Thyroid gland (tissue), 4 donors: ENCODE data around the gene PALS1. TPM values are rescaled to one million over a fixed set of nuclear protein-coding genes. Genes with fewer than 3 reads are reported as not detected.

ENCODE experiments used
- DNase-seq, 2 donors: peaks; one replicate each; pipeline ENCODE4 v3.0.0-alpha.2; 2019
- H3K27ac ChIP-seq, 3 donors: fragments of 200-600 bp; sonication (generic); 1 replicate in 2 of 3; 2 replicates in 1 of 3; pipeline ENCODE4 v1.5.1; 2016 to 2019; ENCODE audit warnings: mild to moderate bottlenecking in 1 of 3, moderate library complexity in 1 of 3
- H3K27me3 ChIP-seq: fragments of 200-600 bp; sonication (generic); one replicate; pipeline ENCODE4 v1.5.1; 2019
- H3K36me3 ChIP-seq, 2 donors: fragments of 200-600 bp; sonication (generic); one replicate each; pipeline ENCODE4 v1.5.1; 2016 to 2019
- H3K4me1 ChIP-seq, 2 donors: fragments of 200-600 bp; sonication (generic); one replicate each; pipeline ENCODE4 v1.5.1; 2017 to 2019
- H3K4me3 ChIP-seq, 3 donors: fragments of 200-600 bp; sonication (generic); replicated peaks in 1 of 3; 1 replicate in 2 of 3; 2 replicates in 1 of 3; pipeline ENCODE4 v1.5.1; 2016; ENCODE audit warnings: mild to moderate bottlenecking in 1 of 3
- H3K9me3 ChIP-seq: fragments of 200-600 bp; sonication (generic); one replicate; pipeline ENCODE4 v1.5.1; 2017
- POLR2A ChIP-seq, 2 donors: fragments of 450-650 bp; IDR thresholded peaks; one replicate each; pipeline ENCODE4 v1.6.1; 2017; ENCODE audit warnings: antibody characterized with exemption in 2 of 2, mild to moderate bottlenecking in 2 of 2, moderate library complexity in 1 of 2
- WGBS, 2 donors: methylation state at CpG; one replicate each; pipeline ENCODE4 v1.1.5; 2017; 5-methylcytosine and 5-hydroxymethylcytosine counted together
- intact Hi-C: fragments of 100-400 bp; cut with DNase I; formaldehyde crosslinking; loops from one replicate; pipeline ENCODE4 v1.15.1; 2023
- total RNA-seq, 4 donors: library from RNA; depleted of rRNA; stranded (reverse); fragments of >200 nt; gene quantifications; one replicate each; pipeline ENCODE4 v1.2.3, GENCODE V29; 2016
- TF ChIP-seq, protein P1 (sequence below), 6 experiments: fragments of 200-600 bp in 3 of 6; fragments of 450-650 bp in 3 of 6; sonication (generic) in 3 of 6; IDR thresholded peaks; one replicate each; pipeline ENCODE4 v1.5.1; 2016 to 2019; ENCODE audit warnings: antibody characterized with exemption in 6 of 6, mild to moderate bottlenecking in 2 of 6, inconsistent platforms in 1 of 6, moderate library complexity in 1 of 6

Gene PALS1
- total RNA-seq, 4 donors from 2014 or later: 62.6 to 88.4 (median 77.5) TPM

DNA sequence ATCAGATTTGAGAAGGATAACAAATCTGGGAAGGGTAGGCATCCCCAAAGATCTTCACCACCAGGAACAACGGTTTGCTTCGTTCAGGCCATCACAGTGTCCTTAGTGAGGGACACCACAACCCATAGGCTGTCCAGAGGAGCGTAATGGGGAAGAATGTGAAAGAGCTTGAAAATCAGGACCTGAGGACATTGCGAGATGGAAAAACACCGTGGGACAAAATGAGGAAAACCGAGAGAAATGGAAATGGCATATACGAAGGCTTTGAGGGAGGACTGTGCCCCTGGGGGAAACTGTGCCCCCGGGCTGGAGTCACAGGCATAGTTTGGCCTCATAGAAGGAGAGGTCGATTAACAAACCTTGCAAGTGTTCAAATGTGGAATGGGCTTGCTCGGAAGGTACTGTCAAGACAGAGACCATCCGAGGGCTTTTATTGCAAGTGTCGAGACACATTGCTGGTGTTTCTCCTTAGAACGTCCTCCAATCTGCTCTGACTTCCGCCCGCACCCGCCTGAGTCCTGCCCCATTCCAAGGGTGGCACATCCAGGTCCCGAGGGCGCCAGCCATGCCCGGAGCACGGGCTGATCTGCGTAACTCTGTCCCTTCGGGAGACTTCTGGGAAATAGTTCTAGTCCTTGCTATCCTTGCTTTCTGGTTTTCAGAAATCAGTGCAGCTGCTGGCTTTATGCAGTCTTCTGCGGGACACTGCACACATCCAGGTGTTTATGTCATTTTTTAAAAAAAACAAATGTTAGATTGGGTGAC, 885 bp upstream of the PALS1 start:
- Histone ChIP-seq H3K27ac (peak overlapping the region; percentile 86 to 99 (median 93)), H3K36me3 (no peaks in the 10 kb centered on the region), H3K4me1 (peaks cover 5 to 19% of the 10 kb centered on the region in 2 donors), H3K27me3 (no peaks in the 10 kb centered on the region), H3K4me3 (peak overlapping the region in 2 of 3 donors; percentile 54 to 70), H3K9me3 (no peaks in the 10 kb centered on the region)
- TF ChIP-seq POLR2A (IDR thresholded peaks at IDR 0.05): peak in 1 of 2 donors; percentile 32
- TF ChIP-seq, protein P1, sequence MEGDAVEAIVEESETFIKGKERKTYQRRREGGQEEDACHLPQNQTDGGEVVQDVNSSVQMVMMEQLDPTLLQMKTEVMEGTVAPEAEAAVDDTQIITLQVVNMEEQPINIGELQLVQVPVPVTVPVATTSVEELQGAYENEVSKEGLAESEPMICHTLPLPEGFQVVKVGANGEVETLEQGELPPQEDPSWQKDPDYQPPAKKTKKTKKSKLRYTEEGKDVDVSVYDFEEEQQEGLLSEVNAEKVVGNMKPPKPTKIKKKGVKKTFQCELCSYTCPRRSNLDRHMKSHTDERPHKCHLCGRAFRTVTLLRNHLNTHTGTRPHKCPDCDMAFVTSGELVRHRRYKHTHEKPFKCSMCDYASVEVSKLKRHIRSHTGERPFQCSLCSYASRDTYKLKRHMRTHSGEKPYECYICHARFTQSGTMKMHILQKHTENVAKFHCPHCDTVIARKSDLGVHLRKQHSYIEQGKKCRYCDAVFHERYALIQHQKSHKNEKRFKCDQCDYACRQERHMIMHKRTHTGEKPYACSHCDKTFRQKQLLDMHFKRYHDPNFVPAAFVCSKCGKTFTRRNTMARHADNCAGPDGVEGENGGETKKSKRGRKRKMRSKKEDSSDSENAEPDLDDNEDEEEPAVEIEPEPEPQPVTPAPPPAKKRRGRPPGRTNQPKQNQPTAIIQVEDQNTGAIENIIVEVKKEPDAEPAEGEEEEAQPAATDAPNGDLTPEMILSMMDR (IDR thresholded peaks at IDR 0.05): no peak
- intact Hi-C loops: no loop called here
- peak; percentile 80 to 85 for DNase-seq
- 16% methylated on average over 23 of the region's 23 CpGs for WGBS, 2 donors

DNA sequence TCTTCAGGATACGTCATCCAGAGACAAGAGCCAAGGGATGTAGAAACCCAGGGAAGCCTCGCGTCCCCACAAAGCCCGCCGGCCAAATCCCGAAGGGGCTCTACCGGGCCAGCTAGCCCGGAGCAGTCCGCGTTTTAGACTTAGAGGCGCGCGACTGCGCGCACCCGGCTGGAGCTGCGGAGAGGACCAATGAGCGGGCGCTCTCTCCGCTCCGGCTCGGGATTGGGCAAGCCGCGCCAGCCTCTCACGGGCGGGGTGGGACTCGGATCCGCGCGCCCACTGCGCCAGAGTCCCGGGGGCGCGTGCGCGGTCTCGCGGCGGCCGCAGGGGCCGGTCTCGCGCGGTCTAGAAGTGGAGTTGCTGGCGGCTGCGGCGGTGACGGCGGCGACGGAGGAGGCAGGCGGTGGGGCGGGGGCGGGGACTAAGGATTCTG, 241 bp upstream of the PALS1 start:
- peak overlapping the region in 2 of 3 donors; percentile 54 to 70 for H3K4me3 ChIP-seq
- WGBS, 2 donors: 0% methylated on average over 3 to 10 of the region's 54 CpGs
- intact Hi-C loops: no loop called here
- no peaks in the 10 kb centered on the region for H3K36me3 ChIP-seq
- peaks cover 5 to 19% of the 10 kb centered on the region in 2 donors for H3K4me1 ChIP-seq
- peak overlapping the region; percentile 93 to 99 (median 99) for H3K27ac ChIP-seq
- no peaks in the 10 kb centered on the region for H3K27me3 ChIP-seq
- H3K9me3 ChIP-seq: no peaks in the 10 kb centered on the region
- TF ChIP-seq, protein P1 (IDR thresholded peaks at IDR 0.05): no peak
- peak; percentile 77 to 94 for TF ChIP-seq POLR2A (IDR thresholded peaks at IDR 0.05)
- DNase-seq: peak; percentile 98

DNA sequence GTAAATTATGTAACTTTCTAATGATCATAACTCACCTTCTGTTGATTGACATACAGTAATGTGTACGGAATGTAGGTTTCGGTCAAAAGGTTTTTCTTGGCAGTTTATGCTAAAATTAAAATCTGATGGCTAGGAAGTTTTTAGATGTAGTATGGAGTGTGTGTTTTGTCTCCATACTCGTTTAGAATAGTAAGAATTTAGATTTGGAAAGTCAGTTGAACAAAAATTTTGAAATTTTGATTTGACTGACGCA, 859 bp downstream of the PALS1 start:
- no peaks in the 10 kb centered on the region for H3K9me3 ChIP-seq
- WGBS, 2 donors: 7 to 8% methylated on average over 4 of the region's 4 CpGs
- H3K36me3 ChIP-seq: no peaks in the 10 kb centered on the region
- no peak for DNase-seq
- peak overlapping the region; percentile 85 to 99 (median 99) for H3K27ac ChIP-seq
- H3K27me3 ChIP-seq: no peaks in the 10 kb centered on the region
- peaks cover 5 to 19% of the 10 kb centered on the region in 2 donors for H3K4me1 ChIP-seq
- H3K4me3 ChIP-seq: peak overlapping the region in 2 of 3 donors; percentile 36 to 70
- TF ChIP-seq, protein P1 (IDR thresholded peaks at IDR 0.05): no peak
- no peak for TF ChIP-seq POLR2A (IDR thresholded peaks at IDR 0.05)
- intact Hi-C loops: no loop called here

DNA sequence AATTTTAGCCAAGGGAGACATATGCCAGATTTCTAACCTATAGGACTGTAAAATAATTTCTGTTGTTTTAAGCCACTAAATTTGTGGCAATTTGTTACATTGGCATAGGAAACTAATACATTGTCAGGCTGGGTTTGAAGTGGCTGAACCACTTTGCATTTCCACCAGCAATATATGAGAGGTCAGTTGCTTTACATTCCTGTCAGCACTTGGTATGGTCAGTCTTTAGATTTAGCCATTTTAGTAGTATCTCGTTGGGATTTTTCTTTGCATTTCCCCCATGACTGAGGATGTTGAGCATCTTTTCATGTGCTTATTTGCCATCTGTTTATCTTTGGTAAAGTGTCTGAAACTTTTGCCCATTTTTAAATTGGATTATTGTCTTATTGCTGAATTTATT, 3.9 kb downstream of the PALS1 start:
- peaks cover 11 to 17% of the 10 kb centered on the region in 2 donors for H3K4me1 ChIP-seq
- intact Hi-C loops: no loop called here

More for the DNA sequence above, 3.9 kb downstream of the PALS1 start:
- no peak overlapping the region for H3K4me3 ChIP-seq
- no peak for DNase-seq
- no peaks in the 10 kb centered on the region for H3K9me3 ChIP-seq
- TF ChIP-seq, protein P1 (IDR thresholded peaks at IDR 0.05): no peak
- TF ChIP-seq POLR2A (IDR thresholded peaks at IDR 0.05): no peak
- 73 to 82% methylated on average over 1 of the region's 1 CpG for WGBS, 2 donors
- H3K27me3 ChIP-seq: no peaks in the 10 kb centered on the region
- H3K27ac ChIP-seq: no peak overlapping the region
- no peaks in the 10 kb centered on the region for H3K36me3 ChIP-seq
